OCI-LY7 (cell line): Measurements from ENCODE around the gene PTBP3. TPM values are rescaled to one million over a fixed set of nuclear protein-coding genes. Genes with fewer than 3 reads are reported as not detected.

Experiments
- BruUV-seq: library from RNA; stranded (reverse); fragments of 400-500 nt; replicated peaks from 2 replicates; lab custom pipeline; 2021; lab: Mats Ljungman, UMichigan
- CTCF ChIA-PET: fragments of 300-600 bp; sonication (Branson Sonifier 250); formaldehyde crosslinking; loops from one replicate; lab custom pipeline; 2022; ENCODE audit warnings: antibody characterized with exemption; ENCODE audit not compliant: unreplicated experiment; lab: Charles Lee
- POLR2A ChIA-PET: fragments of 300-600 bp; sonication (Branson Sonifier 250); formaldehyde crosslinking; loops from one replicate; lab custom pipeline; 2022; ENCODE audit warnings: antibody characterized with exemption; lab: Charles Lee
- DNase-seq: peaks from one replicate; pipeline ENCODE4 v3.0.0-alpha.2; 2015; ENCODE audit warnings: low spot score
- H2AFZ ChIP-seq: fragments of 200-600 bp; sonication (generic), shearing (Covaris generic); 2 replicates; pipeline ENCODE4 v1.6.1; 2014; ENCODE audit warnings: mild to moderate bottlenecking, antibody characterized with exemption, low read length, moderate library complexity
- H3K27ac ChIP-seq: fragments of 200-600 bp; sonication (generic); 2 replicates; pipeline ENCODE4 v1.5.1; 2014; ENCODE audit warnings: mixed run types, low read depth, mild to moderate bottlenecking, moderate library complexity, low read length, inconsistent platforms; ENCODE audit not compliant: poor library complexity, severe bottlenecking
- H3K36me3 ChIP-seq: fragments of 200-600 bp; sonication (generic); 2 replicates; pipeline ENCODE4 v1.6.1; 2014; ENCODE audit warnings: mild to moderate bottlenecking, antibody characterized with exemption, low read length, moderate library complexity, mixed read lengths; ENCODE audit not compliant: insufficient read depth
- H3K4me1 ChIP-seq: fragments of 200-600 bp; sonication (generic); 2 replicates; pipeline ENCODE4 v1.5.1; 2014; ENCODE audit warnings: mild to moderate bottlenecking, low read length; ENCODE audit not compliant: insufficient read depth, poor library complexity, severe bottlenecking
- H3K4me2 ChIP-seq: fragments of 200-600 bp; sonication (generic); 2 replicates; pipeline ENCODE4 v1.6.1; 2014; ENCODE audit warnings: mild to moderate bottlenecking, low read length
- H3K4me3 ChIP-seq: fragments of 200-600 bp; sonication (generic); 2 replicates; pipeline ENCODE4 v1.5.1; 2014; ENCODE audit warnings: mild to moderate bottlenecking, low read depth, low read length; ENCODE audit not compliant: poor library complexity, severe bottlenecking
- H3K79me2 ChIP-seq: fragments of 200-600 bp; sonication (generic); 2 replicates; pipeline ENCODE4 v1.6.1; 2016; ENCODE audit warnings: low read depth, mild to moderate bottlenecking, low read length, moderate library complexity, mixed read lengths; ENCODE audit not compliant: insufficient read depth
- H3K9me2 ChIP-seq: fragments of 200-600 bp; sonication (generic); 2 replicates; pipeline ENCODE4 v1.6.1; 2016; ENCODE audit warnings: mild to moderate bottlenecking, low read length, mixed read lengths; ENCODE audit not compliant: insufficient read depth
- H3K9me3 ChIP-seq: fragments of 200-600 bp; sonication (generic); 2 replicates; pipeline ENCODE4 v1.6.1; 2014; ENCODE audit warnings: mild to moderate bottlenecking, mixed run types, low read length, mixed read lengths
- H4K20me1 ChIP-seq: fragments of 200-600 bp; sonication (generic); 2 replicates; pipeline ENCODE4 v1.6.1; 2014; ENCODE audit warnings: mild to moderate bottlenecking, antibody characterized with exemption, low read length, moderate library complexity, mixed read lengths; ENCODE audit not compliant: insufficient read depth
- EZH2phosphoT487 ChIP-seq: fragments of 200-600 bp; sonication (generic); IDR thresholded peaks from 2 replicates; pipeline ENCODE4 v1.6.1; 2018; ENCODE audit warnings: low read depth, borderline replicate concordance, mild to moderate bottlenecking, mixed run types, antibody characterized with exemption, low read length, moderate library complexity, mixed read lengths
- intact Hi-C: fragments of 100-400 bp; cut with micrococcal nuclease; formaldehyde crosslinking; loops from one replicate; pipeline ENCODE4 v1.10.0; 2022; ENCODE audit not compliant: unreplicated experiment
- total RNA-seq, 2 experiments: library from RNA; depleted of rRNA in 1 of 2; stranded (reverse); fragments of >200 nt in 1 of 2; shearing (Covaris generic) in 1 of 2; gene quantifications; 2 replicates each; pipeline ENCODE4 v1.2.3, GENCODE V29; 2014 to 2022
- TF ChIP-seq, protein P1 (sequence below): fragments of 200-600 bp; sonication (generic); conservative IDR thresholded peaks from 2 replicates; pipeline ENCODE4 v1.5.1; 2014; ENCODE audit warnings: mild to moderate bottlenecking, antibody characterized with exemption, low read length, moderate library complexity, mixed read lengths

The PTBP3 gene
- total RNA-seq, 2 experiments from 2014 or later = 38.1 to 98.2 TPM

DNA sequence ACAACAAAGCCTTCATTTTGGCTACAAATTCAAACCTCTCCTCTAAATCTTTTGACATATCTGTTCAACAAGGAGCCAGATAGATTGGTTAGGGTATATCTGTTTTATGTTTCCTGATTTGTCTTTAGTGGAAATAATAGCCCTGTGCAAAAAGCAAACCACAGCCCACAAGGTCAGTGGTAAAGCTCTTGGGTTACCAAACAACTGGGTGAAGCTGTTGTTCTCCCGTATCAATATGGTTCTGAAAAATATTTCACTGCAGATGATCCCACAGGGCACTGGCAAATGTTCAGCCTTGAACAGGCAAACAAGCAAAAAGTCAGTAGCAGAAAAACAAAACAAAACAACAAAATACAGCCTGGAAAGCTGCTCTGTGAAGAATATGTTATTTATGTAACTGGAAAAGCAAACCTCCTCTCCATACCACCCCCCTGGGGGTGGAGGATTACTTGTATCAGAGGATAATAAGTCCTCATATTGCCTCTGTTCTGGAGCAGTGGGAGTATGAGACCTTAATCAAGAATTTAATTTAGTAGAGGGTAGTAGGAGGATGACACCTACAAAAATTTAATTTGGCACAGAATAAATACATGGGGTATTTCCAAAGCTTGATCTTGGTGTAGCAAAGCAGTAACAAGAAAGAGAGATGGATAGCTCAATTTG is 20.8 kb upstream of the PTBP3 start:
- Histone ChIP-seq H2AFZ (no peak overlapping the region), H3K4me3 (no peak overlapping the region), H4K20me1 (no peaks in the 10 kb centered on the region), H3K79me2 (no peaks in the 10 kb centered on the region), H3K9me3 (no peaks in the 10 kb centered on the region), H3K4me1 (no peaks in the 10 kb centered on the region), H3K36me3 (no peaks in the 10 kb centered on the region), H3K4me2 (no peak overlapping the region), H3K9me2 (no peaks in the 10 kb centered on the region), H3K27ac (no peak overlapping the region)
- CTCF ChIA-PET = no interaction called here
- DNase-seq = no peak
- TF ChIP-seq EZH2phosphoT487 = no peak
- TF ChIP-seq, protein P1, sequence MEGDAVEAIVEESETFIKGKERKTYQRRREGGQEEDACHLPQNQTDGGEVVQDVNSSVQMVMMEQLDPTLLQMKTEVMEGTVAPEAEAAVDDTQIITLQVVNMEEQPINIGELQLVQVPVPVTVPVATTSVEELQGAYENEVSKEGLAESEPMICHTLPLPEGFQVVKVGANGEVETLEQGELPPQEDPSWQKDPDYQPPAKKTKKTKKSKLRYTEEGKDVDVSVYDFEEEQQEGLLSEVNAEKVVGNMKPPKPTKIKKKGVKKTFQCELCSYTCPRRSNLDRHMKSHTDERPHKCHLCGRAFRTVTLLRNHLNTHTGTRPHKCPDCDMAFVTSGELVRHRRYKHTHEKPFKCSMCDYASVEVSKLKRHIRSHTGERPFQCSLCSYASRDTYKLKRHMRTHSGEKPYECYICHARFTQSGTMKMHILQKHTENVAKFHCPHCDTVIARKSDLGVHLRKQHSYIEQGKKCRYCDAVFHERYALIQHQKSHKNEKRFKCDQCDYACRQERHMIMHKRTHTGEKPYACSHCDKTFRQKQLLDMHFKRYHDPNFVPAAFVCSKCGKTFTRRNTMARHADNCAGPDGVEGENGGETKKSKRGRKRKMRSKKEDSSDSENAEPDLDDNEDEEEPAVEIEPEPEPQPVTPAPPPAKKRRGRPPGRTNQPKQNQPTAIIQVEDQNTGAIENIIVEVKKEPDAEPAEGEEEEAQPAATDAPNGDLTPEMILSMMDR = no peak
- POLR2A ChIA-PET = interaction anchor here (0.6 to 0.8 kb wide), 4 partner anchors 19 to 668 kb away, joined by 3 read pairs; no protein-coding TSS in a partner anchor
- intact Hi-C loops = no loop called here
- BruUV-seq = no TSS peak

DNA sequence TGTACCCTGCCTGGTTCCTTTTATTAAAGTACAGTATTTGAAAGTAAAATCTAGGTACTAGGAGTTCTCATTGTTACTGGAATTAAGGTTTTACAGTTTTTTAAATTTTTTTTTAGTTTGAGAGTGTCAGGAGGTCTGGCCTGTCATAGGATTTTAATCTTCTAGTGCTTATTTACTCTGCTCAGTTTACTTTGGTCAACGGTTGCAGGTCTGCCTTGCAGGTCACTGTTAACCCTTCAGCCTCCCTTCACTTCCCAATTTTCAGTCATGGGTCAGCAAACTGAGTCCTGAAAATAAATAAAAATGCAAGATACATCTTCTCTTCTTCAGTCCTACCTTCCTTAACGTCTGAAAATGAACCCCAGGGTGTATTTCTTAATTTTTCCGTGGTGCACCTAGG is 18.8 kb upstream of the PTBP3 start:
- POLR2A ChIA-PET = interaction anchor here (0.6 kb wide), 2 partner anchors 49 to 212 kb away, joined by 3 to 5 read pairs; no protein-coding TSS in a partner anchor
- Histone ChIP-seq H3K4me3 (no peak overlapping the region), H3K79me2 (no peaks in the 10 kb centered on the region), H3K36me3 (no peaks in the 10 kb centered on the region), H3K9me2 (no peaks in the 10 kb centered on the region), H3K4me2 (no peak overlapping the region), H3K4me1 (peaks cover 8% of the 10 kb centered on the region), H2AFZ (no peak overlapping the region), H4K20me1 (no peaks in the 10 kb centered on the region), H3K27ac (no peak overlapping the region), H3K9me3 (no peaks in the 10 kb centered on the region)
- no peak for DNase-seq
- no TSS peak for BruUV-seq
- no peak for TF ChIP-seq EZH2phosphoT487
- TF ChIP-seq, protein P1 = no peak
- intact Hi-C loops = no loop called here
- CTCF ChIA-PET = no interaction called here

DNA sequence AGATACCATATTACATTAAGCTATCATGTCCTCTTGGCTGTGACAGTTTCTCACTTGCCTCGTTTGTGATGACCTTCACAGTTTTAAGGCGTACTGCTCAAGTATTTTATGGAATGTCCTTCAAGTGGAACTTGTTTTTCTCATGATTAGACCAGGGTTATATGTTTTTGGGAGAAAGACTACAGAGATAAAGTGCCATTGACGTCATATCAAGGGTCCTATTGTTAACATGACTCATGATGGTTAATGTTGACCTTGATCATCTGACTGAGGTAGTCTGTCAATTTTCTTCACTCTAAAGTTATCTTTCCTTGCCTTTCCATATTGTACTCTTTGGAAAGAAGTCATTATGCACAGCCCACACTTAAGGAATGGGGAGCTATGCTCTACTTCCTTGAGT is 17.8 kb upstream of the PTBP3 start:
- H3K36me3 ChIP-seq = no peaks in the 10 kb centered on the region
- POLR2A ChIA-PET = interaction anchor here (0.6 kb wide), 1 partner anchor 154 kb away, joined by 4 read pairs; no protein-coding TSS in a partner anchor
- H3K9me2 ChIP-seq = no peaks in the 10 kb centered on the region
- CTCF ChIA-PET = no interaction called here
- no peak overlapping the region for H2AFZ ChIP-seq
- TF ChIP-seq EZH2phosphoT487 = no peak
- TF ChIP-seq, protein P1 = no peak
- H4K20me1 ChIP-seq = no peaks in the 10 kb centered on the region
- no peaks in the 10 kb centered on the region for H3K79me2 ChIP-seq
- no peaks in the 10 kb centered on the region for H3K9me3 ChIP-seq
- no peak overlapping the region for H3K4me3 ChIP-seq
- BruUV-seq = no TSS peak
- H3K4me1 ChIP-seq = peaks cover 8% of the 10 kb centered on the region
- H3K4me2 ChIP-seq = no peak overlapping the region
- DNase-seq = no peak
- no peak overlapping the region for H3K27ac ChIP-seq
- intact Hi-C loops = no loop called here
